DMS79 treated with DMSO at 0.1 percent for 48 hours (cell line): ENCODE data around the gene GCNT2.
A peak's percentile ranks its signal among the peaks of the same experiment; 100 is the strongest.
"Not testable (repeated sequence)": the region's sequence is repeated elsewhere in the genome, so short reads cannot be mapped to it uniquely, and the experiment has no call there.

ENCODE experiments used
- DNase-seq: peaks from one replicate; lab custom pipeline; 2025; lab: John Stamatoyannopoulos, UW

The GCNT2 gene

DNA sequence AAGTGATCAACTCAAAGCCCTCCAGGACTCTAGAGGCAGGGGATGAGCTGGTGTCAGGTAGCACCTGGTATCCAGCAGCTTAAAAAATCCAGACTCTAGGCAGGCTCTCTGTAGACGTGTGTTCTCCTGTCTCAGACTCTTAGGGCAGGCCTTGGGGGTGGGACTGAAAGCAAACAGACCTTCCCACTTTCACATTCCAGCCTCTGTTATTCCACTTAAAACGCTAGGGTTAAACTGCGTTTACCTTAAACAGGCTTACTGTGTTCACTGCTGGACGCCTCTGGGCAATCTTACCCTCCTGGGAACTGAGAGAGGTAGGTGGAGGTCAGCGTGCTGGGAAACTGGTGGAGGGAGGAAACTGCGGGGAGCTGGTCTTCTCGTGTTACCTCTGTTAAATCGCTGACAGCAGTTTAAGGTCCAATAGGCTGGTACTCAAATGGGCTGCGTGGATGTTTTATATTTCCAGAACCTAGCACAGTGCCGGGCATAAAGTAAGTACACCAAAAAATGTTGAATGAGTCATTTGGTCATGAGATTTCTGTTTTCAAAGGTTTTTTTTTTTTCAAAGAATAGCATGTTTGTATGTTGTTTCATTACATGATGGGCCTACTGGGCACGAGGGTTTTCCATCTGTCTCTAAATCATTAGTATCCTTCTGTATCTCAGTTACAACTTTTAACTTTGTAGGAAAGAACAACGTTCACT, at the start of gene GCNT2:
TSS of gene GCNT2 (plus strand) at position 248 of the 705 bp plus-strand sequence. CDS start 7,561 bp downstream, outside the sequence.
- peak; percentile 7 for DNase-seq

DNA sequence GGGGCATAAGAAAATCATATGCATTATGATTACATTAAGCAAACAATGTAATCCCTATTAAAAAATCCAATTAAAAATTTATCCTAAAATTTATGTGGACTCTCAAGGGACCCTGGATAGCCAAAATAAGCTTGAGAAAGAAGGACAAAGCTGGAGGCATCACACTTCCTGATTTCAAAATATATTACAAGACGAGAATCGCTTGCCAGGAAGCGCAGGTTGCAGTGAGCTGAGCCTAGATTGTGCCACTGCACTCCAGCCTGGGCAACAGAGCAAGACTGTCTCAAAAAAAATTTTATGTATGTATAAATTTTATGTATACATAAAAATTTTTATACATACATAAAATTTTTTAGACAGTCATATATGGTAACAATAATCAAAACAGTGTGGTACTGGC, 48.5 kb upstream of the GCNT2 start:
- no peak for DNase-seq

DNA sequence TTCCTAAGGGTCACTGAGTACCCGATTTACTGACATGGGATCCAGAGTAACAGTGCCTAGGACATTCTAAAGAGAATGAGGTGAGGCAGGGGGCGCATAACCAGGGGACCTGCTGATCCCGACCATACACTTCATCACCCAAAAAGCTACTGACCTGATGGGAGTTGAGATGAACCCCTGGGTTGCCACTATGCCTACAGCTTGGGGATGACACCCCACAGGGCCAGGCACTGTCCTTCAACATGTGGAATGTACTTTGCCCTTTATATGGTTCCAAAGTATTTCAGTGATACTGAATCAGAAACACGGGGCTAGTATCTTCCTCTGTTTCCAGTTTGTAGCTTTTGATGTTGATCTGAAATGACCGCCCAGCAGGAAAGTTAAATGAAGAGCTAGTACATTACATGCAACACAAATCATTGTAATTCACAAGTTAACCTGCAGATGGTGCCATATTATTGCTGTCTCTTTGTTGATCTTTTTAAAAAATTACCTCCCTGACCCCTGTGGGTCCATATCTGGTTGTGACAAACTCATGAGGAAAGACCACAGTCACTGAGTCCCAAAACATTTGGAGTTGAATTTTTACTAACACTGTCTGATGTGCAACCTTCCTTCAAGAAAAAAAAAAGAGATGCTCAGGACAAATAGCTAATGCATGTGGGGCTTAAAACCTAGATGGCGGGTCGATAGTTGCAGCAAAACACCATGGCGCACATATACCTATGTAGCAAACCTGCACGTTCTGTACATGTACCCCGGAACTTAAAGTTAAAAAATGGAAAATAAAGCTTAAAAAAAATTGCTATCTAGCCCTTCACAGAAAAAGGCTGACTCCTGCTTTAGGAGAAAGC, 42.7 kb upstream of the GCNT2 start:
- DNase-seq: no peak

GRCh38 chr6:10479939-10480700, 41.0 kb upstream of the GCNT2 start:
- DNase-seq: no peak

DNA sequence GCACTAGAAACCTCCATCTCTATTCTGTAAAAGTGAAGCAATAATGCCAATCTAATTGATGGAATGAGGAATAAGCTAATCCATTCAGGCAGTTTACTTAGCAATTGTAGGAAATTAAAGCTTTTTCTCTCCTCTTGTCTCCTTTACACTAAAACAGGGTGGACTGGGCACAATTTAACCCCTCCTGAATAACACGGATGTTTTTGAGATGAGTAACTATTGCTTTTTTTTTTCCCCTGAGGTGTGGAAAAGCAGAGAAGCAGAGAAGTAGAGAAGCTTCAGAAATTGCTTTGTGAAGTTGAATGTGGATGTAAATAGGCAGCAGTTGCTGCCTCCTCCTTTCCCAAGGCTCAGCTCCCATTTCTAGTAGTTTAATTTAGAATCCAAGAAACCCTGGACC, 40.0 kb upstream of the GCNT2 start:
- DNase-seq: no peak

DNA sequence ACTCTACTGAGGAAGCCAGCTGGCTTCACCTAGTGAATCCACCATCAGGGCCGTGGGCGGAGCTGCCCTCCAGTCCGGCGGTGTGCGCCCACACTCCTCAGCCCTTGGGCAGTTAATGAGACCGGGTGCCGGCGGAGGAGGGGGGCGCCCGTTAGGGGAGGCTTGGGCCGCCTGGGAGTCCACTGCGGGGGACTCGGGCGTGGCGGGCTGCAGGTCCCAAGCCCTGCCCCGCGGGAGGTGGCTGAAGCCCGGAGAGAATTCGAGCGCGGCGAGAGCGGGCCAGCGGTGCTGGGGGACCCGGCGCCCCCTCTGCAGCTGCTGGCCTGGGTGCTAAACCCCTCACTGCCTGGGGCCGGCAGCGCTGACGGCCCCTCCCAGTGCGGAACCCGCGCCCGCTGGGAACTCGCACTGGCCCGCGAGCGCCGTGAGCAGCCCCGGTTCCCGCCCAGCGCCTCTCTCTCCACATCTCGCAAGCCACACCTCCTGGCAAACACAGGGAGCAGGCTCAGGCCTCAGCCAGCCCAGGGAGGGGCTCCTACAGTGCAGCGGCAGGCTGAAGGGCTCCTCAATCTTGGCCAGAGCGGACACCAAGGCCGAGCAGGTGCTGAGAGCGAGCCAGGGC, 38.4 kb upstream of the GCNT2 start:
- no peak for DNase-seq

DNA sequence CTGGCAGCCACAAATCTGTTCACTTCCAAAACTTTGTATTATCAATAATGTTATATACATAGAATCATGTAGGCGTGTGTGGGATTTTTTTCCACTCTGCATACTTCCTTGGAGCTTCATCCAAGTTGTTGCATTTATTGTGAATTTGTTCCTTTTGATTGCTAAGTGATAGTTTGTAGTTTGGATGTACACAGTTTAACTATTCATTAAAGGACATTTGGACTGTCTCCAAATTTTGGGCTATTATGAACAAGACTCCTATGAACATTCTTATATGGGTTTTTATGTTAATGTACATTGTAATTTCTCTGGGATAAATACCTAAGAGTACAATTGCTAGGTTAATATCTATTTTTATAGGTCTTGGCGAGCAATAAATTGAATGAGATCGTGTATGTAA, 36.2 kb upstream of the GCNT2 start:
- no peak for DNase-seq

DNA sequence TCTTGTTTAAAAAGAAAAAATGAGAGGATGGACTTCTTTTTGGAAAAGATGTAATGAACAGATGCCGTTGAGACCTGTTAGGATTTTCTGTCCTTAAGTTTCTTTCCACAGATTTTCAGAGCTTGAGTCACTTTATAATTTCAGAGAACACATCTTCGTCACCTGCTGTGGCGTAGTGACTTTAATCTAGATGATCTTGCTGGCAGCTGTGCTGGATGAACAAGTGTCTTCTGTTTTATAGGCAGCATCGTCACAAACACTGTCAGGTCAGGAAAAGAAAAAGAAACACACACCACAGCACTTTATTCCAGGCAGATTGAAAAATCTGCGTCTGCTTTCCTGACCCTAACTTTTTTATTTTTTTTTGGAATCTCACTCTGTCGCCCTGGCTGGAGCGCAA, 35.7 kb upstream of the GCNT2 start:
- DNase-seq: no peak

- DNase-seq: no peak
Measured at GRCh38 chr6:10486215-10486614, 34.9 kb upstream of the GCNT2 start.

GRCh38 chr6:10486944-10487588, 34.1 kb upstream of the GCNT2 start:
- not testable (repeated sequence) for DNase-seq

- no peak for DNase-seq
Measured at GRCh38 chr6:10487668-10488327, 33.4 kb upstream of the GCNT2 start.

DNA sequence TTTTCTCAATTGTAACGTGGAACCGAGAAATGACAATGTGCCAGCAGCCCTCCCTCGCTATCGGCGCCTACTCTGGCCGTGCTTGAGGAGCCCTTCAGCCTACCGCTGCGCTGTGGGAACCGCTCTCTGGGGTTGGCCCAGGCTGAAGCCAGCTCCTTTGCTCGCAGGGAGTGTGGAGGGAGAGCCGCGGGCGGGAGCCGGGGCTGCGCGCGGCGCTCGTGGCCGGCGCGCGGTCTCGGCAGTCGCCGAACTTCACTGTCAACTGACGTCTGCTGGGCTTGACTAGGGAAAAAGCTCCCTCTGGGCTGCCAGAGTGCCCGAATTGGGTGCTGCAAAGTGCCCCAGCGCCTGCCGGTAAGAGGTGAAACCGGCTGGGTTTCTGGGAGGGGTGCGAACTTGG, 29.7 kb upstream of the GCNT2 start:
- DNase-seq: no peak

DNA sequence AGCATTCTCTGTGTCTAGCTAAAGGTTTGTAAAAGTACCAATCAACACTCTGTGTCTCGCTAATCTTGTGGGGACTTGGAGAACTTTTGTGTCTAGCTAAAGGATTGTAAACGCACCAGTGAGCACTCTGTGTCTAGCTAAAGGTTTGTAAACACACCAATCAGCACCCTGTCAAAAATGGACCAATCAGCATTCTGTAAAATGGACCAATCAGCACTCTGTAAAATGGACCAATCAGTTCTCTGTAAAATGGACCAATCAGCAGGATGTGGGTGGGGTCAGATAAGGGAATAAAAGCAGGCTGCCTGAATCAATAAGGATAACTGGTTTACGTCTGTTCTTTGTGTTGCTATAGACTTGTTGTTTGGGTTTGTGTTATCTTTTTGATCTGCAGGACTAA, 29.2 kb upstream of the GCNT2 start:
- not testable (repeated sequence) for DNase-seq

DNA sequence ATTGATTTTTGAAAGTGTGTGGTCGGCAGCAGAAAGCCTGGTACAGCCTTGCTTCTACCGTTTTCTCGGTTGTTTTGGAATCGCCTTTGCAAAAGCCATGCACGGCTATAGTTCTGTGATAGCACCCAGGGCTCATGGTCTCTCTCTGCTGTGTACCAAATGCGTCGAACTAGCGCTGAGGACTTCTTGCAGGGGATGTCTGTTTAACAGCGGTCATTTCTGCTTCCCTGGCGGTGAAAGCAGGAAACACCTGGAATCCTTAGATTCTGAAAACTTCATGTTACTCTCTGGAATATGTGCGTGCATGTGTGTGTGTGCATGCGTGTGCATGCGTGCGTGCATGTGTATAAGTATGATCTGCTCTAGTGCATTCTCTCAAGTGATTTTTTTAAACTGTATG, 26.1 kb upstream of the GCNT2 start:
- no peak for DNase-seq

DNA sequence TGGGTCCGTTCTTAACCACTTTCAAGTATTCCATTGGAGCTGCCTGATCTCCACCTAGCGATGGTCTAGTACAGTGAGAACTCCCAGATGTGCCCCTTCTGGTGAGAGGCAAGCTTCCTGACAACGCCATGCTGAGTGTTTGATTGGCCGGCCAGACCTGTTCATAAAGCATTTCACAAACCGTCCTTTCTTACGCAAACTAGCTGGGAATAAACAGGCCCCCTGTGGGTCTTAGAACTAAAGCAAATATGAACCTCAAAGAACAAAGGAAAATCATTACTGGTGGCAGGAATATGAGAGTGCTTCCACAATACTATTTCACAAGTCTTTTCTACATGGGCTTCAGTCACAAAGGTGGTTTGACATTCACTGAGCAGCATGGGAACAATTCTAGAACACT, 15.6 kb upstream of the GCNT2 start:
- DNase-seq: no peak

DNA sequence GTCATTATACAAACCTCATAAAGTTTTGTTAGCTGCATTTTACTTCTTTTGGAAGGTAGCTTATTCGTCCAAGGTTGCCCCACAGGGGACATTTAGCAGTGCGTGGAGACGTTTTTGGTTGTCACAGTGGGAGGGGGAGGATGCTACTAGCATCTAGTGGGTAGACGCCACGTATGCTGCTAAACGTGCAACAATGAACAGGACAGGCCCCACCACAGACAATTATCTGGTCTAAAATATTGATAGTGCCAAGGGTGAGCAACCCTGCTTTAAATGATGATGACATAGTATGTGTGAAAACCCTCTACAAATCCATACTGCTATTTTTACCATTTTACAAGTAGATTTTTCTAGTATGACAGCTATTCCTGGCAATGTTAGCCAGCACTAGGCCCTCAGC, 13.9 kb upstream of the GCNT2 start:
- no peak for DNase-seq

DNA sequence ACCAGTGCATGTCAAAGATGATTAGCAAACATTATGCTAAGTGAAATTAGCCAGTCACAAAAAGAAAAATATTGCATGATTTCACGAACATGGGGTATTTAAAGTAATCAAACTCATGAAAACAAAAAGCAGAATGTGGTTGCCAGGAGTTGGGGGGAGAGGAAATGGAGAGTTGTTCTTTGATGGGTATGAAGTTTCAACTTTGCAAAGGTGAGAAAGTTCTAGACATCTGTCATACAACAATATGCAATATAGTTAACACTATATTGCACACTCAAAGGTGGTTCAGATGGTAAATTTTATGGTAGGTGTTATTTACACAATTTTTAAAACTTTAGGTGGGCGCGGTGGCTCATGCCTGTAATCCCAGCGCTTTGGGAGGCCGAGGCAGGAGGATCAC, 13.4 kb upstream of the GCNT2 start:
- DNase-seq: no peak

GRCh38 chr6:10510592-10511367, 10.4 kb upstream of the GCNT2 start:
- peak; percentile 4 for DNase-seq

GRCh38 chr6:10511477-10511876, 9.7 kb upstream of the GCNT2 start:
- no peak for DNase-seq

DNA sequence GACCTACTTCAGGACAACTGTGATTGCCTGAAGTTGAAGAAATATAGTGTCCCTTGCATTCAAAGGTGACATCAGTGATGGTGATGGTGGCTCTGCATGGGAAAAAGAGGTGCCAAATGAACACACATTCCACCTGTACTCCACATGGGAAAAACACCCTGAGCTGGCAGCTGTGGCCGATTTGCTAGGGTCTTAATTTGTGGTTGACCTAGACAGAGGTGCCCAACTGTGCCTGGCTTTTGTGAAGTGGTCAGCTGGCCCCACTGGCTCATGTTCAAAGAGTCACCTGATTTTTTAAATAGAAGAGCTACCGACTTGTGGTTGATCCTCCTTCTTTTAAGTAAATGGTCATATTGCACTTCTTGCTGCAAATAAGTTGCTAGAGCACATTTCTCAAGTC, 7.6 kb upstream of the GCNT2 start:
- DNase-seq: no peak
